ENCODE data around the gene BMP4.
"Not testable (repeated sequence)": the region's sequence is repeated elsewhere in the genome, so short reads cannot be mapped to it uniquely, and the experiment has no call there.

Gene BMP4

GRCh38 chr14:53956427-53957201 is at the start of gene BMP4:
BMP4 (minus strand) TSS chr14:53956825; CDS start chr14:53952222, 4,603 bp downstream.
- no peak for DNase-seq

GRCh38 chr14:54003064-54003463 is 46.4 kb upstream of the BMP4 start:
- no peak for DNase-seq

GRCh38 chr14:54002653-54003052 is 46.0 kb upstream of the BMP4 start:
- no peak for DNase-seq

GRCh38 chr14:54001189-54001878 is 44.7 kb upstream of the BMP4 start:
- no peak for DNase-seq

- no peak for DNase-seq
These were observed 43.8 kb upstream of the BMP4 start for GRCh38 chr14:54000341-54000811.

GRCh38 chr14:53999061-53999488 is 42.5 kb upstream of the BMP4 start:
- DNase-seq: no peak

- DNase-seq: no peak
These were observed 39.4 kb upstream of the BMP4 start for GRCh38 chr14:53996041-53996440.

- DNase-seq: no peak
These were observed 37.4 kb upstream of the BMP4 start for GRCh38 chr14:53993920-53994607.

- no peak for DNase-seq
These were observed 34.4 kb upstream of the BMP4 start for GRCh38 chr14:53990978-53991377.

GRCh38 chr14:53986718-53987117 is 30.1 kb upstream of the BMP4 start:
- DNase-seq: not testable (repeated sequence)

- not testable (repeated sequence) for DNase-seq
These were observed 28.3 kb upstream of the BMP4 start for GRCh38 chr14:53984958-53985357.

GRCh38 chr14:53983112-53983511 is 26.5 kb upstream of the BMP4 start:
- no peak for DNase-seq

GRCh38 chr14:53982546-53982945 is 25.9 kb upstream of the BMP4 start:
- no peak for DNase-seq

- no peak for DNase-seq
These were observed 23.4 kb upstream of the BMP4 start for GRCh38 chr14:53979747-53980642.

GRCh38 chr14:53979113-53979681 is 22.6 kb upstream of the BMP4 start:
- no peak for DNase-seq

GRCh38 chr14:53978194-53978593 is 21.6 kb upstream of the BMP4 start:
- DNase-seq: no peak

GRCh38 chr14:53975444-53975843 is 18.8 kb upstream of the BMP4 start:
- no peak for DNase-seq

GRCh38 chr14:53971521-53971920 is 14.9 kb upstream of the BMP4 start:
- no peak for DNase-seq

GRCh38 chr14:53969326-53969725 is 12.7 kb upstream of the BMP4 start:
- no peak for DNase-seq

- no peak for DNase-seq
These were observed 12.1 kb upstream of the BMP4 start for GRCh38 chr14:53968726-53969125.

GRCh38 chr14:53967606-53968005 is 11.0 kb upstream of the BMP4 start:
- no peak for DNase-seq

GRCh38 chr14:53964249-53964648 is 7.6 kb upstream of the BMP4 start:
- no peak for DNase-seq

Data from NCI-H2081 (cell line).